HEK293 (cell line): ENCODE results near the gene MOGAT2.

Source experiments
- CTCF ChIA-PET: fragments of 350-600 bp; formaldehyde crosslinking; extraction: SDS; loops from one replicate; lab custom pipeline; 2021; ENCODE audit warnings: antibody characterized with exemption; lab: Yijun Ruan, JAX
- POLR2A ChIA-PET: fragments of 300-600 bp; formaldehyde crosslinking; extraction: SDS; loops from one replicate; lab custom pipeline; 2020; ENCODE audit warnings: antibody characterized with exemption, inconsistent platforms; lab: Yijun Ruan, JAX
- H3K27ac ChIP-seq: fragments of 200-500 bp; sonication (Bioruptor generic); 2 replicates; pipeline ENCODE4 v1.5.1; 2014; ENCODE audit warnings: low read depth, low read length, control low read depth, inconsistent platforms; ENCODE audit errors: extremely low read depth
- H3K36me3 ChIP-seq, 2 experiments: fragments of 200-500 bp in 1 of 2; sonication (Bioruptor generic) in 1 of 2; 1 replicate in 1 of 2; 2 replicates in 1 of 2; pipeline ENCODE4 v1.5.1; 2014 to 2017; ENCODE audit warnings: inconsistent platforms in 2 of 2, low read length in 2 of 2; ENCODE audit not compliant: control insufficient read depth in 2 of 2, insufficient read depth in 1 of 2
- H3K4me1 ChIP-seq: fragments of 200-500 bp; sonication (Bioruptor generic); 2 replicates; pipeline ENCODE4 v1.5.1; 2014; ENCODE audit warnings: mild to moderate bottlenecking, low read length, inconsistent platforms; ENCODE audit not compliant: control insufficient read depth, insufficient read depth
- H3K4me3 ChIP-seq: 2 replicates; pipeline ENCODE4 v1.5.1; 2011; ENCODE audit warnings: low read depth, mild to moderate bottlenecking, control low read depth, low read length, moderate library complexity
- H3K9me3 ChIP-seq: fragments of 200-500 bp; sonication (Bioruptor generic); 2 replicates; pipeline ENCODE4 v1.5.1; 2014; ENCODE audit warnings: low read depth, low read length, inconsistent platforms; ENCODE audit not compliant: control insufficient read depth, insufficient read depth
- EGR2 ChIP-seq: fragments of 450-650 bp; formaldehyde crosslinking; IDR thresholded peaks from 2 replicates; pipeline ENCODE4 v1.5.1; 2016; ENCODE audit warnings: low read depth, missing biosample characterization, missing genetic modification characterization
- GLIS2 ChIP-seq: fragments of 450-650 bp; formaldehyde crosslinking; IDR thresholded peaks from 2 replicates; pipeline ENCODE4 v1.5.1; 2016; ENCODE audit warnings: missing biosample characterization, missing genetic modification characterization
- HOXD13 ChIP-seq: sonication (generic); formaldehyde crosslinking; IDR thresholded peaks from 2 replicates; pipeline ENCODE4 v1.8.0; 2022; ENCODE audit warnings: missing genetic modification reagents, borderline replicate concordance
- RBAK ChIP-seq: fragments of 450-650 bp; formaldehyde crosslinking; IDR thresholded peaks from 2 replicates; pipeline ENCODE4 v1.5.1; 2016; ENCODE audit warnings: missing biosample characterization, missing genetic modification characterization
- SCRT2 ChIP-seq: fragments of 450-650 bp; formaldehyde crosslinking; IDR thresholded peaks from 2 replicates; pipeline ENCODE4 v1.5.1; 2016; ENCODE audit warnings: missing biosample characterization, missing genetic modification characterization
- TCF7L2 ChIP-seq: IDR thresholded peaks from 2 replicates; pipeline ENCODE4 v1.6.1; 2011; ENCODE audit warnings: low read depth, mild to moderate bottlenecking, inconsistent platforms, low read length, moderate library complexity, borderline replicate concordance
- ZEB2 ChIP-seq: fragments of 450-650 bp; formaldehyde crosslinking; IDR thresholded peaks from 2 replicates; pipeline ENCODE4 v1.5.1; 2016; ENCODE audit warnings: missing biosample characterization, missing genetic modification characterization
- ZFHX2 ChIP-seq: fragments of 450-650 bp; formaldehyde crosslinking; conservative IDR thresholded peaks from 2 replicates; pipeline ENCODE4 v1.5.1; 2016; ENCODE audit warnings: missing biosample characterization, missing genetic modification characterization
- ZFP37 ChIP-seq: fragments of 450-650 bp; formaldehyde crosslinking; IDR thresholded peaks from 2 replicates; pipeline ENCODE4 v1.5.1; 2016; ENCODE audit warnings: missing biosample characterization, missing genetic modification characterization
- ZFP41 ChIP-seq: fragments of 450-650 bp; formaldehyde crosslinking; IDR thresholded peaks from 2 replicates; pipeline ENCODE4 v1.5.1; 2016; ENCODE audit warnings: missing biosample characterization, missing genetic modification characterization, borderline replicate concordance
- ZNF341 ChIP-seq: fragments of 450-650 bp; formaldehyde crosslinking; IDR thresholded peaks from 2 replicates; pipeline ENCODE4; 2016; ENCODE audit warnings: low read depth, missing biosample characterization, missing genetic modification characterization
- ZNF394 ChIP-seq: fragments of 450-650 bp; formaldehyde crosslinking; IDR thresholded peaks from 2 replicates; pipeline ENCODE4 v1.5.1; 2016; ENCODE audit warnings: missing biosample characterization, missing genetic modification characterization, mild to moderate bottlenecking, moderate library complexity, borderline replicate concordance
- ZNF530 ChIP-seq: fragments of 450-650 bp; formaldehyde crosslinking; IDR thresholded peaks from 2 replicates; pipeline ENCODE4 v1.5.1; 2016; ENCODE audit warnings: low read depth, missing biosample characterization, missing genetic modification characterization
- ZNF621 ChIP-seq: fragments of 450-650 bp; formaldehyde crosslinking; IDR thresholded peaks from 2 replicates; pipeline ENCODE4 v1.5.1; 2017; ENCODE audit warnings: missing biosample characterization, missing genetic modification characterization
- ZNF626 ChIP-seq: fragments of 450-650 bp; sonication (Bioruptor Pico); formaldehyde crosslinking; IDR thresholded peaks from 2 replicates; pipeline ENCODE4 v1.5.1; 2018; ENCODE audit warnings: missing biosample characterization, missing genetic modification characterization, inconsistent platforms
- ZNF664 ChIP-seq: fragments of 450-650 bp; formaldehyde crosslinking; IDR thresholded peaks from 2 replicates; pipeline ENCODE4 v1.5.1; 2016; ENCODE audit warnings: missing biosample characterization, missing genetic modification characterization
- ZNF701 ChIP-seq: fragments of 450-650 bp; formaldehyde crosslinking; IDR thresholded peaks from 2 replicates; pipeline ENCODE4 v1.5.1; 2016; ENCODE audit warnings: missing biosample characterization, missing genetic modification characterization
- ZSCAN16 ChIP-seq: fragments of 450-650 bp; formaldehyde crosslinking; IDR thresholded peaks from 2 replicates; pipeline ENCODE4 v1.5.1; 2016; ENCODE audit warnings: missing biosample characterization, missing genetic modification characterization
- ZXDB ChIP-seq: fragments of 450-650 bp; formaldehyde crosslinking; IDR thresholded peaks from 2 replicates; pipeline ENCODE4 v1.5.1; 2016; ENCODE audit warnings: missing biosample characterization, missing genetic modification characterization
- TF ChIP-seq, protein P1 (sequence below): fragments of 450-650 bp; formaldehyde crosslinking; IDR thresholded peaks from 2 replicates; pipeline ENCODE4 v1.5.1; 2016; ENCODE audit warnings: missing biosample characterization, missing genetic modification characterization
- TF ChIP-seq, protein P2 (sequence below): fragments of 450-650 bp; formaldehyde crosslinking; IDR thresholded peaks from 2 replicates; pipeline ENCODE4 v1.5.1; 2016; ENCODE audit warnings: missing biosample characterization, missing genetic modification characterization
- TF ChIP-seq, protein P3 (sequence below): fragments of 450-650 bp; formaldehyde crosslinking; IDR thresholded peaks from 2 replicates; pipeline ENCODE4 v1.5.1; 2016; ENCODE audit warnings: missing biosample characterization, missing genetic modification characterization
- TF ChIP-seq, protein P4 (sequence below): fragments of 450-650 bp; formaldehyde crosslinking; IDR thresholded peaks from 2 replicates; pipeline ENCODE4 v1.5.1; 2017; ENCODE audit warnings: missing biosample characterization, missing genetic modification characterization
- TF ChIP-seq, protein P5 (sequence below): fragments of 450-650 bp; formaldehyde crosslinking; IDR thresholded peaks from 2 replicates; pipeline ENCODE4 v1.5.1; 2016; ENCODE audit warnings: missing biosample characterization, missing genetic modification characterization

MOGAT2 gene

DNA sequence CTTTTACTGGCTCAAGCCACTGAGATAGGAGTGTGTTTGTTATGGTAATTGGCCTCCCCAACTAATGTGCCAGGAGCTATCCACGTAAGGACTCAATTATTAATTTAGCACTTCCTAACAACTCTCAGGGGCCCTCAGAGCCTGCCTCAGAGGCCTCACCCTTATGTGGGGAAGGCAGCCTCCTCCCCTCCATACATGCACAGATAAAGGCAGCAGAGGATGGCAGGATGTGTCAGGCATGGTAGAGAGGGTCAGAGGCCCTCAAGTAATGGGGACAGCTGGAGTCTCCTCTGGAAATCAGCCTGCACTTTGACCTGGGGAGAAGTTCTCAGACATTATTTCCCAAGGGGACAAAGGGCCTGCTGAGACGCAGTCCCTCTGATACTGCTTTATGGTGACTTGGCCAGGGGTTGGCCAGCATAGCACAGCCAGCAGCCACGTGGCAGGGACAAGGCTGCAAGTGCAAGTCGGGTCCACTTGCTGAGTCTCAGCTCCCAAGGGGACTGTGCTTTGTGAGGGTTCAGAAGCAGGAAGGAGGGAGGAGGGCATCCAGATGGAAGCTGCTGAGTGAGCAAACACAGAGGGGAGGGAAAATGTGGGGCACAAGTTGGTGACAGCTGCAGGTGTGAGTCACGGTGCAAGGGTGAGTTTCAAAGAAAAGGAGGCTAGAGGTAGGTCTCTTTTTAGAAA, 17.0 kb downstream of the MOGAT2 start:
- H3K9me3 ChIP-seq, result no peaks in the 10 kb centered on the region
- H3K27ac ChIP-seq, result no peak overlapping the region
- ChIA-PET CTCF (interaction anchor here (0.6 to 1.1 kb wide), 3 partner anchors 9 to 68 kb away, joined by 3 to 5 read pairs (median 3); no protein-coding TSS in a partner anchor), POLR2A (no interaction called here)
- H3K36me3 ChIP-seq, result no peaks in the 10 kb centered on the region
- H3K4me1 ChIP-seq, result no peaks in the 10 kb centered on the region
- TF ChIP-seq ZXDB (tag by site-specific recombination) (no peak), ZNF394 (no peak), ZNF341 (0 out of 2 replicates have a peak, but pooled peaks have one; percentile 15)
- TF ChIP-seq, protein P1, sequence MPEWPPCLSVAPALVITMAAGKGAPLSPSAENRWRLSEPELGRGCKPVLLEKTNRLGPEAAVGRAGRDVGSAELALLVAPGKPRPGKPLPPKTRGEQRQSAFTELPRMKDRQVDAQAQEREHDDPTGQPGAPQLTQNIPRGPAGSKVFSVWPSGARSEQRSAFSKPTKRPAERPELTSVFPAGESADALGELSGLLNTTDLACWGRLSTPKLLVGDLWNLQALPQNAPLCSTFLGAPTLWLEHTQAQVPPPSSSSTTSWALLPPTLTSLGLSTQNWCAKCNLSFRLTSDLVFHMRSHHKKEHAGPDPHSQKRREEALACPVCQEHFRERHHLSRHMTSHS (tag by site-specific recombination), result no peak
- no peak overlapping the region for H3K4me3 ChIP-seq

DNA sequence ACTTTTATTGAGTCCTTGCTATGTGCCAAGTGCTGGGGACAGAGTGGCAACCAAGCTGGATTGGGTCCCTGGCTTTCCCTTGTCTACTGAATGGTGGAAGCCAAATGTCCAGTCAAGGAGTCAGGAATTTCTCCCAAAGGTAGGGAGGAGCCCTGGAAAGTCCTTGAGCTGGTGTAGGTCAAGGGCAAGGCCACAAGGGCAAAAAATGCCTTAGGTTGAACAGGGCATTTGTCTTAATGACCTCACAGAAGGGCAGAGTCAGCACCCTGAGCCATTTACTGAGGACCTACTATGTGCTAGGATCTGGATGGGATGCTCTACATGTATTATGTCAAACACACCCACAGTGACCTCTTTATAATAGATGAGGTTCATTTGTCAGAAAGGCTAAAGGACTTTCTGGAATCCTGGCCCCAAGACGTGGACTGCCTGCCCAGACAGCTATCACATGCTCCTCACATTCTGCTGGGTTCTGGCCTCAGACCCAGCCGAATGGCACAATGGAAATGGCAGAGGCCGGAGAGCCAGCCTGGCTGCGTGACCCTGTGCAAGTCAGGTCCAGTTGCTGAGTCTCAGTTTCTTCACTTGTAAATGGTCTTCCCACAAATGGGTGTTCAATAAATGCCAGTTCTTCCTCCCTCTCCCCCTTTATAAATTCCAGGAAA, 17.7 kb downstream of the MOGAT2 start:
- H3K27ac ChIP-seq, result no peak overlapping the region
- CTCF ChIA-PET, result interaction anchor here (0.6 to 1.1 kb wide), 2 partner anchors 10 to 12 kb away, joined by 5 read pairs; no protein-coding TSS in a partner anchor
- no peaks in the 10 kb centered on the region for H3K9me3 ChIP-seq
- H3K4me3 ChIP-seq, result no peak overlapping the region
- POLR2A ChIA-PET, result no interaction called here
- H3K36me3 ChIP-seq, result no peaks in the 10 kb centered on the region
- no peaks in the 10 kb centered on the region for H3K4me1 ChIP-seq
- no peak for TF ChIP-seq ZFP37 (tag by site-specific recombination)
- no peak for TF ChIP-seq ZNF621 (tag by site-specific recombination)
- no peak for TF ChIP-seq GLIS2 (tag by site-specific recombination)
- TF ChIP-seq ZFHX2 (tag by site-specific recombination), result no peak

DNA sequence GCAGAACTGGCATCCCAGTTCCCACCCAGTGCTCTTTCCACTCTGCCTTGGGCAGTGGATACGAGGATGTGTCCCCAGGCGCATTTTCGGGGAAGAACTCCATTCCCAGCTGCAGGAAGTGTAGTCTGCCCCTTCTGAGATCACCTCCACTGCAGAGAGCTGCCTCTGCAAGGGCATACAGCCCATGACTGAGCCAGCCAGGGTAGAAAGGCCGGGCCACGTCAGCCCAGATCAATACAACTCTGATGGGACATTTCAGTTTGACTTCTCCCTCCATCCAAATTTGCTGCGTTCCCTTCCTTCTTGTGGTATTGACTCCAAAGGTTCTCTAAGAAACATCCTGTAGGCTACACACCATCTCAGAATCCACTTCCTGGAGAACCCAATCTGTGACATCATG, 19.7 kb downstream of the MOGAT2 start:
- ChIA-PET POLR2A (no interaction called here), CTCF (interaction anchor here (0.6 kb wide), 1 partner anchor 44 kb away, joined by 4 read pairs; no protein-coding TSS in a partner anchor)
- Histone ChIP-seq H3K27ac (no peak overlapping the region), H3K4me3 (no peak overlapping the region), H3K36me3 (no peaks in the 10 kb centered on the region), H3K4me1 (no peaks in the 10 kb centered on the region), H3K9me3 (no peaks in the 10 kb centered on the region)
- TF ChIP-seq, protein P2, sequence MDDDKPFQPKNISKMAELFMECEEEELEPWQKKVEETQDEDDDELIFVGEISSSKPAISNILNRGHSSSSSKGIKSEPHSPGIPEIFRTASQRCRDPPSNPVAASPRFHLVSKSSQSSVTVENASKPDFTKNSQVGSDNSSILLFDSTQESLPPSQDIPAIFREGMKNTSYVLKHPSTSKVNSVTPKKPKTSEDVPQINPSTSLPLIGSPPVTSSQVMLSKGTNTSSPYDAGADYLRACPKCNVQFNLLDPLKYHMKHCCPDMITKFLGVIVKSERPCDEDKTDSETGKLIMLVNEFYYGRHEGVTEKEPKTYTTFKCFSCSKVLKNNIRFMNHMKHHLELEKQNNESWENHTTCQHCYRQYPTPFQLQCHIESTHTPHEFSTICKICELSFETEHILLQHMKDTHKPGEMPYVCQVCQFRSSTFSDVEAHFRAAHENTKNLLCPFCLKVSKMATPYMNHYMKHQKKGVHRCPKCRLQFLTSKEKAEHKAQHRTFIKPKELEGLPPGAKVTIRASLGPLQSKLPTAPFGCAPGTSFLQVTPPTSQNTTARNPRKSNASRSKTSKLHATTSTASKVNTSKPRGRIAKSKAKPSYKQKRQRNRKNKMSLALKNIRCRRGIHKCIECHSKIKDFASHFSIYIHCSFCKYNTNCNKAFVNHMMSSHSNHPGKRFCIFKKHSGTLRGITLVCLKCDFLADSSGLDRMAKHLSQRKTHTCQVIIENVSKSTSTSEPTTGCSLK (tag by site-specific recombination), result no peak
- TF ChIP-seq SCRT2 (no peak), HOXD13 (no peak), ZNF664 (tag by site-specific recombination) (no peak), ZFP41 (tag by site-specific recombination) (no peak), ZNF530 (tag by site-specific recombination) (no peak), ZNF626 (no peak), EGR2 (tag by site-specific recombination) (no peak), ZEB2 (tag by site-specific recombination) (no peak), RBAK (tag by site-specific recombination) (no peak), ZSCAN16 (tag by site-specific recombination) (no peak), TCF7L2 (no peak), ZNF701 (no peak)
- TF ChIP-seq, protein P3, sequence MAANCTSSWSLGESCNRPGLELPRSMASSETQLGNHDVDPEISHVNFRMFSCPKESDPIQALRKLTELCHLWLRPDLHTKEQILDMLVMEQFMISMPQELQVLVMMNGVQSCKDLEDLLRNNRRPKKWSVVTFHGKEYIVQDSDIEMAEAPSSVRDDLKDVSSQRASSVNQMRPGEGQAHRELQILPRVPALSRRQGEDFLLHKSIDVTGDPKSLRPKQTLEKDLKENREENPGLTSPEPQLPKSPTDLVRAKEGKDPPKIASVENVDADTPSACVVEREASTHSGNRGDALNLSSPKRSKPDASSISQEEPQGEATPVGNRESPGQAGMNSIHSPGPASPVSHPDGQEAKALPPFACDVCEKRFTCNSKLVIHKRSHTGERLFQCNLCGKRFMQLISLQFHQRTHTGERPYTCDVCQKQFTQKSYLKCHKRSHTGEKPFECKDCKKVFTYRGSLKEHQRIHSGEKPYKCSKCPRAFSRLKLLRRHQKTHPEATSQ (tag by site-specific recombination), result no peak
- TF ChIP-seq, protein P4, sequence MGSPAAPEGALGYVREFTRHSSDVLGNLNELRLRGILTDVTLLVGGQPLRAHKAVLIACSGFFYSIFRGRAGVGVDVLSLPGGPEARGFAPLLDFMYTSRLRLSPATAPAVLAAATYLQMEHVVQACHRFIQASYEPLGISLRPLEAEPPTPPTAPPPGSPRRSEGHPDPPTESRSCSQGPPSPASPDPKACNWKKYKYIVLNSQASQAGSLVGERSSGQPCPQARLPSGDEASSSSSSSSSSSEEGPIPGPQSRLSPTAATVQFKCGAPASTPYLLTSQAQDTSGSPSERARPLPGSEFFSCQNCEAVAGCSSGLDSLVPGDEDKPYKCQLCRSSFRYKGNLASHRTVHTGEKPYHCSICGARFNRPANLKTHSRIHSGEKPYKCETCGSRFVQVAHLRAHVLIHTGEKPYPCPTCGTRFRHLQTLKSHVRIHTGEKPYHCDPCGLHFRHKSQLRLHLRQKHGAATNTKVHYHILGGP (tag by site-specific recombination), result no peak
- TF ChIP-seq, protein P5, sequence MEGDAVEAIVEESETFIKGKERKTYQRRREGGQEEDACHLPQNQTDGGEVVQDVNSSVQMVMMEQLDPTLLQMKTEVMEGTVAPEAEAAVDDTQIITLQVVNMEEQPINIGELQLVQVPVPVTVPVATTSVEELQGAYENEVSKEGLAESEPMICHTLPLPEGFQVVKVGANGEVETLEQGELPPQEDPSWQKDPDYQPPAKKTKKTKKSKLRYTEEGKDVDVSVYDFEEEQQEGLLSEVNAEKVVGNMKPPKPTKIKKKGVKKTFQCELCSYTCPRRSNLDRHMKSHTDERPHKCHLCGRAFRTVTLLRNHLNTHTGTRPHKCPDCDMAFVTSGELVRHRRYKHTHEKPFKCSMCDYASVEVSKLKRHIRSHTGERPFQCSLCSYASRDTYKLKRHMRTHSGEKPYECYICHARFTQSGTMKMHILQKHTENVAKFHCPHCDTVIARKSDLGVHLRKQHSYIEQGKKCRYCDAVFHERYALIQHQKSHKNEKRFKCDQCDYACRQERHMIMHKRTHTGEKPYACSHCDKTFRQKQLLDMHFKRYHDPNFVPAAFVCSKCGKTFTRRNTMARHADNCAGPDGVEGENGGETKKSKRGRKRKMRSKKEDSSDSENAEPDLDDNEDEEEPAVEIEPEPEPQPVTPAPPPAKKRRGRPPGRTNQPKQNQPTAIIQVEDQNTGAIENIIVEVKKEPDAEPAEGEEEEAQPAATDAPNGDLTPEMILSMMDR (tag by site-specific recombination), result no peak
